ENCODE measurements around the gene MOGAT1. TPM values are rescaled to one million over a fixed set of nuclear protein-coding genes. Genes with fewer than 3 reads are reported as not detected.

MOGAT1 gene
- total and polyA plus RNA-seq, 2 of the 13 experiments (the other 11 are each of a cell fraction or from before 2014, with no cell fraction given), result 0.98 to 4.3 TPM

DNA sequence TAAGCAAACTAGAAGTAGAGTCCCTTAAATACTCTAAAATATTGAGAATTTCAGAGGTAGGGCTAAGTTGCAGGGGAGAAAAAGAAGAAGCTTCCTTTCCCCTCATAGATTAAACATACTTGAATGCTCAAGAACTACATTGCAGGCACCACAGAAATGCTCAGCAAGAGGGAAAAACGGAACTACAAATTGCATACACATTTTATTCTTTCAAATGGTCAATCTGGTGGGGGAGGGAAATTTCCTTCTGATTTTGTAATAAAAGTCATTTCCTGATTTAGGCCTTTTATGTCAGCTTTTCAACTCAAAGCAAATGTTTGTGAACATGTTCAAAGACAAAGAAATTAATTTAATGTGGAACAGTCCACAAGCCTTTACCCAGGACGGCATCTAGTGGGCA lies 48.5 kb upstream of the MOGAT1 start:
- Histone ChIP-seq H3K9me3 (ENCODE audit: low read length) (no peaks in the 10 kb centered on the region), H3K27ac (ENCODE audit: extremely low read length, insufficient read depth, low read length) (no peak overlapping the region), H3K4me1 (ENCODE audit: insufficient read depth, low read length) (no peaks in the 10 kb centered on the region), H3K4me2 (ENCODE audit: low read depth, low read length) (no peak overlapping the region), H3K27me3 (ENCODE audit: control insufficient read depth in 1 of 2, insufficient read depth in 2 of 2, low read length in 2 of 2) (no peaks in the 10 kb centered on the region), H3K79me2 (ENCODE audit: insufficient read depth, low read length) (no peaks in the 10 kb centered on the region), H3K36me3 (replicated peaks in 1 of 2; ENCODE audit: control insufficient read depth in 1 of 2, insufficient read depth in 2 of 2, low read length in 2 of 2) (peaks cover 9 to 81% of the 10 kb centered on the region in 2 experiments), H4K20me1 (ENCODE audit: insufficient read depth, low read length) (no peaks in the 10 kb centered on the region), H3K9ac (ENCODE audit: insufficient read depth, low read depth, low read length) (no peak overlapping the region), H3K4me3 (replicated peaks in 1 of 3; ENCODE audit: insufficient read depth in 1 of 3, low read depth in 2 of 3, low read length in 3 of 3) (no peak overlapping the region), H2AFZ (ENCODE audit: low read length) (no peak overlapping the region)
- BruUV-seq (replicated peaks), result no TSS peak
- intact Hi-C loops (cut with micrococcal nuclease; ENCODE audit: unreplicated experiment) (no loop called here), in situ Hi-C loops (cut with HindIII; ENCODE audit: extremely low pct_ligation_motif_present, low pct_unique_long_range_greater_than_20kb) (no loop called here)
- DNase-seq (ENCODE audit: low spot score), result no peak
- 97% methylated on average over 2 of the region's 2 CpGs for WGBS (ENCODE audit: low lambda C conversion rate)
- TF ChIP-seq SMAD1 (CRISPR knock-in tag; IDR thresholded peaks at IDR 0.05; ENCODE audit: borderline replicate concordance, low read depth) (no peak), ZMYM3 (CRISPR knock-in tag; IDR thresholded peaks at IDR 0.05) (no peak)
- no peak for FAIRE-seq
- ChIA-PET CTCF (ENCODE audit: low intra/inter-chr PET ratio, low total read pairs) (no interaction called here), POLR2A (no interaction called here)
- ATAC-seq, result no peak

- ATAC-seq, result no peak
- intact Hi-C loops (cut with micrococcal nuclease; ENCODE audit: unreplicated experiment) (no loop called here), in situ Hi-C loops (cut with HindIII; ENCODE audit: extremely low pct_ligation_motif_present, low pct_unique_long_range_greater_than_20kb) (no loop called here)
- peaks cover 13 to 82% of the 10 kb centered on the region in 2 experiments for H3K36me3 ChIP-seq (replicated peaks in 1 of 2; ENCODE audit: control insufficient read depth in 1 of 2, insufficient read depth in 2 of 2, low read length in 2 of 2)
- no peak for TF ChIP-seq ZKSCAN5 (CRISPR knock-in tag; IDR thresholded peaks at IDR 0.05)
- no peak for TF ChIP-seq ZNF674 (CRISPR knock-in tag; IDR thresholded peaks at IDR 0.05; ENCODE audit: low read depth)
- no peak for TF ChIP-seq ZHX2 (IDR thresholded peaks at IDR 0.05; ENCODE audit: low read depth)
- no peak for TF ChIP-seq ZHX2 (CRISPR knock-in tag; IDR thresholded peaks at IDR 0.05; ENCODE audit: borderline replicate concordance)
- no peak for TF ChIP-seq ZNF225 (CRISPR knock-in tag; IDR thresholded peaks at IDR 0.05)
- TF ChIP-seq ZFP36 (IDR thresholded peaks at IDR 0.05; ENCODE audit: borderline replicate concordance, low read depth, low read length, partially characterized antibody), result no peak
- CTCF ChIA-PET (ENCODE audit: low intra/inter-chr PET ratio, low total read pairs), result no interaction called here
- H3K27ac ChIP-seq (ENCODE audit: extremely low read length, insufficient read depth, low read length), result no peak overlapping the region
- 95% methylated on average over 6 of the region's 6 CpGs for WGBS (ENCODE audit: low lambda C conversion rate)
- POLR2A ChIA-PET, result no interaction called here
- no peak overlapping the region for H3K4me3 ChIP-seq (replicated peaks in 1 of 3; ENCODE audit: insufficient read depth in 1 of 3, low read depth in 2 of 3, low read length in 3 of 3)
- no peak overlapping the region for H2AFZ ChIP-seq (ENCODE audit: low read length)
- no peaks in the 10 kb centered on the region for H3K9me3 ChIP-seq (ENCODE audit: low read length)
- BruUV-seq (replicated peaks), result no TSS peak
- H3K4me2 ChIP-seq (ENCODE audit: low read depth, low read length), result no peak overlapping the region
- no peaks in the 10 kb centered on the region for H4K20me1 ChIP-seq (ENCODE audit: insufficient read depth, low read length)
- H3K27me3 ChIP-seq (ENCODE audit: control insufficient read depth in 1 of 2, insufficient read depth in 2 of 2, low read length in 2 of 2), result no peaks in the 10 kb centered on the region
- no peaks in the 10 kb centered on the region for H3K79me2 ChIP-seq (ENCODE audit: insufficient read depth, low read length)
- no peak for DNase-seq (ENCODE audit: low spot score)
- H3K4me1 ChIP-seq (ENCODE audit: insufficient read depth, low read length), result no peaks in the 10 kb centered on the region
- FAIRE-seq, result no peak
- H3K9ac ChIP-seq (ENCODE audit: insufficient read depth, low read depth, low read length), result no peak overlapping the region
Measured at GRCh38 chr2:222623756-222624309, 47.6 kb upstream of the MOGAT1 start.

All from HepG2 (cell line).